HepG2 (cell line): ENCODE results near the gene TSR1. TPM values are rescaled to one million over a fixed set of nuclear protein-coding genes. Genes with fewer than 3 reads are reported as not detected.

Experiments
- ATAC-seq: fragments of 200-7000 bp; cut with Tn5 transposase; 3 replicates; pipeline ENCODE4 v1.9.1; 2020; ENCODE audit warnings: mild to moderate bottlenecking, moderate library complexity
- BruUV-seq: library from RNA; stranded (reverse); fragments of 400-500 nt; replicated peaks from 2 replicates; lab custom pipeline; 2021; lab: Mats Ljungman, UMichigan
- CTCF ChIA-PET: fragments of 300-600 bp; formaldehyde crosslinking; extraction: SDS; loops from one replicate; lab custom pipeline; 2021; ENCODE audit warnings: low total read pairs, inconsistent platforms, low intra/inter-chr PET ratio; lab: Yijun Ruan, JAX
- POLR2A ChIA-PET: fragments of 350-600 bp; sonication (Branson Sonifier 250); formaldehyde crosslinking; loops from one replicate; lab custom pipeline; 2020; ENCODE audit warnings: antibody characterized with exemption, inconsistent platforms; lab: Yijun Ruan, JAX
- DNase-seq: peaks from one replicate; pipeline ENCODE4 v3.0.0-alpha.2; 2015; ENCODE audit warnings: low spot score
- FAIRE-seq: peaks from 3 replicates; lab custom pipeline; 2011; peaks lifted over from hg19 to GRCh38; lab: Jason Lieb, UNC
- H2AFZ ChIP-seq: one replicate; pipeline ENCODE4 v1.6.1; 2011; ENCODE audit warnings: low read length, inconsistent platforms
- H3K27ac ChIP-seq: fragments of 300-600 bp; 3 replicates; pipeline ENCODE4 v1.8.0; 2011; ENCODE audit warnings: mixed run types, mild to moderate bottlenecking, mixed read lengths, low read length, inconsistent platforms; ENCODE audit not compliant: insufficient read depth; ENCODE audit errors: extremely low read length
- H3K27me3 ChIP-seq, 2 experiments: fragments of 200-600 bp in 1 of 2; 2 replicates in 1 of 2; 3 replicates in 1 of 2; pipeline versions ENCODE4 v1.6.0 to v1.8.0; 2011; ENCODE audit warnings: low read length in 2 of 2, mild to moderate bottlenecking in 2 of 2, moderate library complexity in 2 of 2, inconsistent platforms in 1 of 2; ENCODE audit not compliant: insufficient read depth in 2 of 2, control insufficient read depth in 1 of 2
- H3K36me3 ChIP-seq, 2 experiments: fragments of 200-600 bp in 1 of 2; replicated peaks in 1 of 2; 2 replicates in 1 of 2; 3 replicates in 1 of 2; pipeline versions ENCODE4 v1.5.1 to v1.8.0; 2011; ENCODE audit warnings: low read length in 2 of 2, inconsistent platforms in 1 of 2; ENCODE audit not compliant: insufficient read depth in 2 of 2, control insufficient read depth in 1 of 2
- H3K4me1 ChIP-seq: 2 replicates; pipeline ENCODE4 v1.5.1; 2012; ENCODE audit warnings: low read length, inconsistent platforms; ENCODE audit not compliant: insufficient read depth
- H3K4me2 ChIP-seq: 2 replicates; pipeline ENCODE4 v1.6.0; 2011; ENCODE audit warnings: low read depth, low read length, inconsistent platforms
- H3K4me3 ChIP-seq, 3 experiments: fragments of 200-600 bp in 1 of 3; sonication (generic), shearing (Covaris generic) in 1 of 3; replicated peaks in 1 of 3; 2 replicates each; pipeline ENCODE4 v1.5.1; 2011 to 2016; ENCODE audit warnings: low read length in 3 of 3, inconsistent platforms in 2 of 3, low read depth in 2 of 3, mild to moderate bottlenecking in 2 of 3, control low read depth in 1 of 3, mixed read lengths in 1 of 3; ENCODE audit not compliant: insufficient read depth in 1 of 3
- H3K79me2 ChIP-seq: one replicate; pipeline ENCODE4 v1.6.1; 2011; ENCODE audit warnings: low read length, inconsistent platforms; ENCODE audit not compliant: insufficient read depth
- H3K9ac ChIP-seq: 2 replicates; pipeline ENCODE4 v1.6.0; 2011; ENCODE audit warnings: mild to moderate bottlenecking, low read depth, low read length, inconsistent platforms; ENCODE audit not compliant: insufficient read depth
- H3K9me3 ChIP-seq: 2 replicates; pipeline ENCODE4 v1.5.1; 2012; ENCODE audit warnings: mild to moderate bottlenecking, low read length
- H4K20me1 ChIP-seq: 2 replicates; pipeline ENCODE4 v1.6.0; 2011; ENCODE audit warnings: inconsistent platforms, mild to moderate bottlenecking, low read length, moderate library complexity; ENCODE audit not compliant: insufficient read depth
- GABPA ChIP-seq, 2 experiments: IDR thresholded peaks; 2 replicates each; pipeline ENCODE4 v1.6.1; 2011 to 2016; ENCODE audit warnings: low read depth in 2 of 2, low read length in 1 of 2, missing biosample characterization in 1 of 2, missing genetic modification characterization in 1 of 2
- KLF9 ChIP-seq: IDR thresholded peaks from 2 replicates; pipeline ENCODE4 v1.6.1; 2016; ENCODE audit warnings: low read depth
- PAF1 ChIP-seq: IDR thresholded peaks from 2 replicates; pipeline ENCODE4 v1.6.1; 2016; ENCODE audit warnings: missing genetic modification reagents, missing compliant biosample characterization
- PAWR ChIP-seq: sonication (generic); formaldehyde crosslinking; IDR thresholded peaks from 2 replicates; pipeline ENCODE4 v1.4.0; 2020; ENCODE audit warnings: missing genetic modification reagents, mild to moderate bottlenecking, borderline replicate concordance
- RBM22 ChIP-seq: fragments of 200-400 bp; formaldehyde crosslinking; optimal IDR thresholded peaks from 2 replicates; pipeline ENCODE3; 2017; ENCODE audit warnings: mild to moderate bottlenecking, low read length, moderate library complexity
- SETDB1 ChIP-seq: sonication (generic); formaldehyde crosslinking; IDR thresholded peaks from 2 replicates; pipeline ENCODE4 v1.5.1; 2020; ENCODE audit warnings: missing genetic modification reagents, mild to moderate bottlenecking, borderline replicate concordance
- SMARCC2 ChIP-seq: fragments of 450-650 bp; IDR thresholded peaks from 2 replicates; pipeline ENCODE4 v1.6.1; 2017; ENCODE audit warnings: antibody characterized with exemption, mild to moderate bottlenecking
- SNAPC2 ChIP-seq: sonication (generic); formaldehyde crosslinking; IDR thresholded peaks from 2 replicates; pipeline ENCODE4 v1.8.1; 2022; ENCODE audit warnings: mild to moderate bottlenecking, missing genetic modification reagents
- ZNF678 ChIP-seq: sonication (generic); formaldehyde crosslinking; IDR thresholded peaks from 2 replicates; pipeline ENCODE4 v1.4.0; 2020; ENCODE audit warnings: mild to moderate bottlenecking, missing genetic modification reagents
- ZNF703 ChIP-seq: sonication (generic); formaldehyde crosslinking; IDR thresholded peaks from 2 replicates; pipeline ENCODE4 v1.5.1; 2020; ENCODE audit warnings: missing genetic modification reagents, mild to moderate bottlenecking, moderate library complexity, borderline replicate concordance
- ZSCAN25 ChIP-seq: sonication (generic); formaldehyde crosslinking; IDR thresholded peaks from 2 replicates; pipeline ENCODE4 v1.8.0; 2022; ENCODE audit warnings: mild to moderate bottlenecking, missing genetic modification reagents
- WGBS: methylation state at CpG from one replicate; pipeline ENCODE4 v1.1.6; 2017; ENCODE audit warnings: low lambda C conversion rate; 5-methylcytosine and 5-hydroxymethylcytosine counted together
- in situ Hi-C: cut with HindIII; loops from 2 replicates; pipeline ENCODE4 v1.10.0; 2017; ENCODE audit warnings: low pct_unique_long_range_greater_than_20kb; ENCODE audit not compliant: extremely low pct_ligation_motif_present
- intact Hi-C: fragments of 100-400 bp; cut with micrococcal nuclease; formaldehyde crosslinking; loops from one replicate; pipeline ENCODE4 v1.10.0; 2022; ENCODE audit not compliant: unreplicated experiment
- polyA plus RNA-seq, 8 experiments: library from polyadenylated mRNA; depleted of rRNA in 3 of 8; stranded (reverse) in 7 of 8; unstranded in 1 of 8; fragments of >200 nt; fragmentation: Illumina TruSeq in 4 of 8; extraction: Trizol in 4 of 8; gene quantifications; 2 replicates each; pipeline versions ENCODE4 v1.2.1 to v1.2.3, GENCODE V29; 2011 to 2016; ENCODE audit warnings: low read depth in 4 of 8, missing spikeins in 1 of 8, mixed read lengths in 1 of 8; ENCODE audit not compliant: insufficient read depth in 1 of 8
- total RNA-seq, 5 experiments: library from RNA; depleted of rRNA; stranded (reverse); fragments of >200 nt; fragmentation: Illumina TruSeq; extraction: Trizol; gene quantifications; 2 replicates each; pipeline ENCODE4 v1.2.3, GENCODE V29; 2016; ENCODE audit warnings: low read depth in 1 of 5
- TF ChIP-seq, protein P1 (sequence below): sonication (generic); formaldehyde crosslinking; IDR thresholded peaks from 2 replicates; pipeline ENCODE4 v1.8.1; 2022; ENCODE audit warnings: mild to moderate bottlenecking, missing genetic modification reagents
- TF ChIP-seq, protein P2 (sequence below): sonication (generic); formaldehyde crosslinking; IDR thresholded peaks from 2 replicates; pipeline ENCODE4 v1.5.1; 2020; ENCODE audit warnings: missing genetic modification reagents, mild to moderate bottlenecking, borderline replicate concordance

Gene TSR1
- total and polyA plus RNA-seq, 2 of the 13 experiments (the other 11 are each of a cell fraction or from before 2014, with no cell fraction given), result 7.1 to 65.8 TPM

DNA sequence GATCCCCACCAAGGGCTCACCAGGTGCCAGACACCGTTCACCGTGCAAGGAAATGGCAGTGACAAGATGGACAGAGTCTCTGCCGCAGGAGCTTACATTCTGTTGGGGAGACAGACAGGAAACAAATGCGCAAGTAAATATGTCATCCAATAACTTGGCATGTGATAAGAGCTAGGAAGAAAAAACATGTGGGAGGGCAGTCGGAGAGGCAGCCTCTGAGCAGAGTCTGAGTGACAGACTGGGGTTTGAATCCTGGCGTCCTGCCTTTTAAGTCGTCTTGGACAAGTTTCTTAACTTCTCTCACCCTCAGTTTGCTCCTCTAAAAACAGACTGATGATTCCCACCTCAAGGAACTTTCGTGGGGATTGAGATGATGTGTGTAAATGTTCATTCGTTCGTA, 8.3 kb upstream of the TSR1 start:
- no TSS peak for BruUV-seq
- FAIRE-seq (no peak), ATAC-seq (no peak), DNase-seq (no peak)
- no peak overlapping the region for H3K9ac ChIP-seq
- H3K9me3 ChIP-seq, result no peaks in the 10 kb centered on the region
- no peaks in the 10 kb centered on the region for H4K20me1 ChIP-seq
- peaks cover 6 to 15% of the 10 kb centered on the region in 2 experiments; a peak in 3 of 5 replicates for H3K36me3 ChIP-seq
- H3K4me1 ChIP-seq, result peaks cover 16% of the 10 kb centered on the region
- no peaks in the 10 kb centered on the region for H3K27me3 ChIP-seq
- no peak overlapping the region for H2AFZ ChIP-seq
- TF ChIP-seq GABPA (IDR thresholded peaks at IDR 0.05; ENCODE audit: low read depth, low read length), result no peak
- no peak for TF ChIP-seq GABPA (CRISPR knock-in tag; IDR thresholded peaks at IDR 0.05; ENCODE audit: low read depth)
- TF ChIP-seq SNAPC2 (CRISPR knock-in tag), result no peak
- TF ChIP-seq RBM22, result no peak
- TF ChIP-seq, protein P1, sequence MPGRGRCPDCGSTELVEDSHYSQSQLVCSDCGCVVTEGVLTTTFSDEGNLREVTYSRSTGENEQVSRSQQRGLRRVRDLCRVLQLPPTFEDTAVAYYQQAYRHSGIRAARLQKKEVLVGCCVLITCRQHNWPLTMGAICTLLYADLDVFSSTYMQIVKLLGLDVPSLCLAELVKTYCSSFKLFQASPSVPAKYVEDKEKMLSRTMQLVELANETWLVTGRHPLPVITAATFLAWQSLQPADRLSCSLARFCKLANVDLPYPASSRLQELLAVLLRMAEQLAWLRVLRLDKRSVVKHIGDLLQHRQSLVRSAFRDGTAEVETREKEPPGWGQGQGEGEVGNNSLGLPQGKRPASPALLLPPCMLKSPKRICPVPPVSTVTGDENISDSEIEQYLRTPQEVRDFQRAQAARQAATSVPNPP, result no peak
- no peak for TF ChIP-seq KLF9 (CRISPR knock-in tag)
- TF ChIP-seq SMARCC2, result no peak
- no peak for TF ChIP-seq ZSCAN25 (CRISPR knock-in tag)
- TF ChIP-seq PAWR (CRISPR knock-in tag), result no peak
- intact Hi-C loops, result no loop called here
- no peak overlapping the region for H3K4me3 ChIP-seq
- H3K4me2 ChIP-seq, result no peak overlapping the region
- POLR2A ChIA-PET, result no interaction called here
- no peak overlapping the region for H3K27ac ChIP-seq
- in situ Hi-C loops, result no loop called here
- CTCF ChIA-PET, result no interaction called here
- 97% methylated on average over 10 of the region's 10 CpGs for WGBS
- H3K79me2 ChIP-seq, result no peaks in the 10 kb centered on the region

DNA sequence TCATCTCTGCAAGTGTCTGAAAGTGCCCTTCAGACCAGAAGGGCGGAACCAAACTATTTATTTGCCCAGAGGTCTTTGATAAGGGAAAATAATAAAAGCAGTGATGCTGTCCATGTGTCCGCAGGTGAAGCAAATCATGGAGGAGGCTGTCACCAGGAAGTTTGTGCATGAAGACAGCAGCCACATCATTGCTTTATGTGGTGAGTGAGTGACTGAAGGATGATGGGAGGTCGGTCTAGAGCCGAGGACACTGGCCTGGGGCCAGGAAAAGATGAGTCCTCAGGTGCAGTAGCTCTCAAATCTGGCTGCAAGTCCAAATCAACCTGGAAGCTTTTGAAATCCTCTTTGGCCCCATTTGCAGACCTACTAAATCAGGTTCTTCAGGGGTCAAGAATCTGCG, 7.2 kb upstream of the TSR1 start:
- in situ Hi-C loops (no loop called here), intact Hi-C loops (no loop called here)
- Histone ChIP-seq H3K27me3 (no peaks in the 10 kb centered on the region), H3K9me3 (no peaks in the 10 kb centered on the region), H4K20me1 (no peaks in the 10 kb centered on the region), H3K79me2 (peaks cover 1% of the 10 kb centered on the region), H2AFZ (no peak overlapping the region), H3K9ac (no peak overlapping the region), H3K36me3 (peaks cover 6 to 15% of the 10 kb centered on the region in 2 experiments; a peak in 3 of 5 replicates), H3K4me2 (no peak overlapping the region), H3K4me1 (peaks cover 19% of the 10 kb centered on the region), H3K4me3 (no peak overlapping the region), H3K27ac (no peak overlapping the region)
- DNase-seq (no peak), FAIRE-seq (no peak), ATAC-seq (no peak)
- no TSS peak for BruUV-seq
- 87% methylated on average over 4 of the region's 5 CpGs for WGBS
- ChIA-PET CTCF (no interaction called here), POLR2A (no interaction called here)
- TF ChIP-seq PAF1 (no peak), ZNF678 (CRISPR knock-in tag) (no peak), ZNF703 (CRISPR knock-in tag) (no peak), SETDB1 (no peak)
- TF ChIP-seq, protein P2, sequence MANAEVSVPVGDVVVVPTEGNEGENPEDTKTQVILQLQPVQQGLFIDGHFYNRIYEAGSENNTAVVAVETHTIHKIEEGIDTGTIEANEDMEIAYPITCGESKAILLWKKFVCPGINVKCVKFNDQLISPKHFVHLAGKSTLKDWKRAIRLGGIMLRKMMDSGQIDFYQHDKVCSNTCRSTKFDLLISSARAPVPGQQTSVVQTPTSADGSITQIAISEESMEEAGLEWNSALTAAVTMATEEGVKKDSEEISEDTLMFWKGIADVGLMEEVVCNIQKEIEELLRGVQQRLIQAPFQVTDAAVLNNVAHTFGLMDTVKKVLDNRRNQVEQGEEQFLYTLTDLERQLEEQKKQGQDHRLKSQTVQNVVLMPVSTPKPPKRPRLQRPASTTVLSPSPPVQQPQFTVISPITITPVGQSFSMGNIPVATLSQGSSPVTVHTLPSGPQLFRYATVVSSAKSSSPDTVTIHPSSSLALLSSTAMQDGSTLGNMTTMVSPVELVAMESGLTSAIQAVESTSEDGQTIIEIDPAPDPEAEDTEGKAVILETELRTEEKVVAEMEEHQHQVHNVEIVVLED, result no peak
